GM19099 (cell line): ENCODE results near the gene SH2D3C.
A peak's percentile ranks its signal among the peaks of the same experiment; 100 is the strongest.

Experiments used
- POLR2A ChIP-seq: IDR thresholded peaks from 3 replicates; pipeline ENCODE4 v1.6.1; 2011; ENCODE audit warnings: low read depth; ENCODE audit not compliant: insufficient read length; ENCODE audit errors: extremely low read depth

SH2D3C gene

DNA sequence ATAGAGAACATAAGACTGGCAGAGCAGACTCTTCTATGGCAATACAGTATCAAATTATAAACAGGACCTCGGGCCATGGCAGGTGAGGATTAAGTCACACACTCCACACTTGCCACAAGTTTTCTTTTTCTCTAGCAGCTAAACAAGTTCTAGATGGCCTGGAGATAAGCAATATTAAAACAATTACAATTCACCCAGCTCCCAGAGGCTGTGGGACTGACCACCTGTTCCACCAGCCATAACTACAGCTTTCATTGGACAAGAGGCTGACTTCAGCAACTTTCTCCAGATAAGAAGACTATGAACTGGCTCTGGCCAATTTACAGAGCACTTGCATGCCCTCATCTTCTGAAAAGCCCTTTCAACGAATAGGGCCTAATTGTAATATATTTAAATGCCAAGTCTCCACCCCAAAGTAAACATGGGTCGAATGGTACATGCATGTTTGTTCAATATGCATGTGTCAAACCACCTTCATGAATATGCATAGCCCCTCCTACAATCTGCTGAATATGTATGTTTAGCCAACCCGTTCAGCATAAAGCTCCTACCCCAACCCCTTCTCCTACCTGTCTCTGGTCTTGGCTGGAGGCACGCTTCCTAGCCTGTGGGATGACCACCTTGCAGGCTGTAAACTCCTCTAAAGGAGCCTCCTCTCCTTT, 77.7 kb downstream of the SH2D3C start:
- no peak for TF ChIP-seq POLR2A

DNA sequence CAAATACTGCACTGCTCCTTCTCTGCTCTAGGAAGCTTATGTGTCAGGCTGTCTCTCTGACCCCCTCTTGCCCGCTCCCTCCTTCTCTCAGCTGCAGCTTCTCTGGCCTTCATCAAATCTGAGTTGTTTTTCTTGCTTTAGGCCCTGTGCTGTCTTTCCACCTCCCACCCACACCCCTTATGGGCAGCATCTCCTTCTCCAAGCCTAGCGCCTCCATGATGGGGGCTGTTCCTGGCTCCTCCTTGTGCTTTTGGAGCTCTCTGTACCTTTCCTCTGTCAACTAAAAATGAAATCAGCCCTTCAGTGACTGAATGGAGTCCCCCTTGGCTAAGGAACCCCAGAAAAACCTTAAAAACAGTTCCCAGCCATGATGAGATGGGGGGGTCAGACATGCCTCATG, 78.3 kb downstream of the SH2D3C start:
- no peak for TF ChIP-seq POLR2A

DNA sequence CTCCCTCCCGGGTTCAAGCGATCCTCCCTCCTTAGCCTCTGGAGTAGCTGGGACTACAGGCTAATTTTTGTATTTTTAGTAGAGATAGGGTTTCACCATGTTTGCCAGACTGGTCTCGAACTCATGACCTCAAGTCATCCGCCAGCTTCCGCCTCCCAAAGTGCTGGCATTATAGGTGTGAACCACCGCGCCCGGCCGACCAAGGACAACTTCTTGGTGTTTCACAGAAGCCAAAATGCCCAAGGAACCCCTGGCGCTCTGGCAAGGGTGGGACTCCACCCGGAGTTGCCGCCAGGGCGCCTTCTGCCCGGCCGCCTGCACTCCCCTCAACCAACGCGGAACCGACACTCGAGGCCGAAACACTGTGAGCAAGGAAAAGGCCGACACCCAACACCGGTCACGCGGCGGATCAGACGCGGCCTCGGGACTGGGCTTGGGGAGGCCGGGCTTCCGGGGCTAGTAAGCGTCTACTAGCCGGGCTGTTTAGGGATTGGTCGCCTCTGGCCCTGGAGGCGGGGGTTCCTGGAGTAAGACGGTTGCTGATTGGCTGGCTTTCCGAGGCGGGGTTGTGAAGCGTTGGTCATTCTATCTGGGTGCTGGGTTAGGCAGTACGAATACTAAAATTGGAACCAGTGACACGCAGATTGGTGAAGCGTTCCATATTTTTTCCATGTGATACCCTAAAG, 79.3 kb downstream of the SH2D3C start:
- TF ChIP-seq POLR2A, result peak; percentile 54

DNA sequence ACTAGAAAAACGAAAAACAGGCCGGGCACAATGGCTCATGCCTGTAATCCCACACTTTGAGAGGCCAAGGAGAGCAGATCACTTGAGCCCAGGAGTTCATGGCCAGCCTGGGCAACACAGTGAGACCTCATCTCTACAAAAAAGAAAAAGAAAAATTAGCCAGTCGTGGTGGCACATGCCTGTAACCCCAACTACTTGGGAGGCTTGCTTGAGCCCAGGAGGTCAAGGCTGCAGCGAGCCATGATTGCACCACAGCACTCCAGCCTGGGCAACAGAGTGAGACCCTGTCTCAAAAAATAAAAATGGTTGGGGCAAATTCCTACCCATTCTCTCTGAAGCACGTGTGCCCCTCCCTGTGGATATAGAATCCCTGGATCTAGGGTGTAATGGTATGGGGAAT, 80.1 kb downstream of the SH2D3C start:
- TF ChIP-seq POLR2A, result no peak

DNA sequence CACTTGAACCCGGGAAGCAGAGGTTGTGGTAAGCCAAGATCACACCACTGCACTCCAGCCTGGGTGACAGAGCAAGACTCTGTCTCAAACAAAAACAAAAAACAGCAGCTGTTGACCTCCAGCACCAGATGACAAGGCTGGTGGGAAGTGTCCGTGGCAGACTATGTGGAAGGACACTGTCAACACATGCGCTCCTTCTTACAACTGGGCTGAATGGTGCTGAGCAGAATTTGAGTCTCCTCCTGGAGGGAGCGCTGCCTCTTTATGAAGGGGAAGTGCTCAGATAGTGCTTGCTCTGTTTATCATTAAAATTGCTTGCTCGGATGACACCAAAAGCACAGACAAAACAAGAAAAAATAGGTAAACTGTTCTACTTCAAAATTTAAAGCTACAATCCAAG, 80.9 kb downstream of the SH2D3C start:
- TF ChIP-seq POLR2A, result no peak

DNA sequence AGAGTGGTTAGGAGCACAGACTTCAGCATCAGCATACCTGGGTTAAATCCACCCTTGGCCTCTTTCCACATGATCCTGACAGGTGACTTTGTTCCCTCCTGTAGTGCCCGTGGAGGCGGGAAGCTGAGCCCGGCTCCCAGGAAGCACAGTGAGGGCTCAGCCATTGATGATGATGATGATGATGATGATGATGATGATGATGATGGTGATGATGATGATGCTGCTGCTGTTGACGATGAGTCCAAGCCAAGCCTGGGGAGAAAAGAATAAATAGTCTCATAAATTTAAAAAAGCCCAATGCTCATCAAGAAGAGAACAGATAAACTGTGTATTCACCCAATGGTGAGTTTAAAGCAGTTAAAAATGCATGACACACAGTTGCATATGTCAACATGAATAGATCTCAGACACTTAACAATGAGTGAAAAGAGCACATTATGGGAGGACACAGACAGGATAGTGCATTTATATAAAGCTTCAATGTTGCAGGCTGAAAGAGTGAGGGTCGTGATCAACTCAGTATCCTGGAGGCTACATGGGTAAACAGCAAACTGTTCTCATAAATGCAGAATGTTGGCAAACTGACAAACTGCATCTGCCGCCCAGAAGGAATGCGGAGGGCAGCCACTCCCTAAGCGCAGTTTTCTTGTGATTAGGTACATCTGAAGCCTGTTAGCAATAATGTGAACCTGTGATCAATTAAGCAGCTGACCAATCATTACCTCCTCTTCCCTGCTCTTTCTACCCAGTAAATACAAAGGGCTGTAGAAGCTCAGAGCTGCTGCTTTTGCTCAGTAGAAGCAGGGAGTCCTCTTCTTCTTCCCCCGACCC, 83.4 kb downstream of the SH2D3C start:
- no peak for TF ChIP-seq POLR2A

DNA sequence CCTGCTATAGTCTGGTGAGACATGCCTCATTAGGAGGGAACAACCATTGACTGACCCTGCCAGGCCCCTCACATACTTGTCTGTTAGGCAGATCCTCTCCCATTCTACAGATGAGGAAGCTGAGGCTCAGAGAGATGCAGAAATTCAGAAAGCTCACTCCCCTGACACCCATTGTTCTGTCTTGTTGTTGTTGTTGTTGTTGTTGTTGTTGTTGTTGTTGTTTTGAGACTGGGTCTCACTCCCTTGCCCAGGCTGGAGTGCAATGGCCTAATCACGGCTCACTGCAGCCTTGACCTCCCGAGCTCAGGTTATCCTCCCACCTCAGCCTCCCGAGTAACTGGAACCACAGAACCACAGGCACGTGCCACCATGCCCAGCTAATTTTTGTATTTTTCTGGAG, 84.8 kb downstream of the SH2D3C start:
- no peak for TF ChIP-seq POLR2A

DNA sequence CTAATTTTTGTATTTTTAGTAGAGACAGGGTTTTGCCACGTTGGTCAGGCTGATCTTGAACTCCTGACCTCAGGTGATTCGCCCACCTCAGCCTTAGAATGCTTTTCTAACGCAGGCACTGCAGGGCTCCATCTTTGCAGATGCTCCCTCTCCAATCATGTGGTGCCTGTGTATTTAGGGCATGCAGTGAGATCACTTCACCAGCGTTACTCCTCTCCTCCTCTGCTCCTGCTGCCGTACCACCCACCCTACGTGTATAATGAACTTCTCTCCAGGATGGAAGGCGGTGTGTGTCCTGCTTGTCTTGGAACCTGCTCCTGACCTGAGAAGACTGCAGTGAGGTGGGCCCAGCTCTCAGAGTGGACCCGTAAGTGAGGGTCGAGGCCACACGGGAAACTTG, 85.3 kb downstream of the SH2D3C start:
- no peak for TF ChIP-seq POLR2A

DNA sequence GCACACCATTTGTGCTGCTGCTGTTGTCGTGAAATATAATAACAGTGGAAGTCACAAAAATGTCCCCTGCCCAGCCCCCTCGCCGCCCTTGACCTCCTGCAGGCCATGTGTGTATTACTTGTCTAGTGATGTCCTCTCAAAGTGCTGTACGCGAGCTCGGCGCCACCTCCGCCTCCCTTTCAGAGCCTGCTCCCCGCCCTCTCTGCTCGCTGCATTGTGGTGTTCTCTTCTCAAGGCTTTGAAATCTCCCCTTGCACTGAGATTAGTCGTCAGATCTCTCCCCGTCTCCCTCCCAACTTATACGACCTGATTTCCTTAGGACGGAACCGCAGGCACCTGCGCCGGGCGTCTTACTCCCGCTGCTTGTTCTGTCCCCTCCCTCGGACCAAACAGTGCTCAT, 86.4 kb downstream of the SH2D3C start:
- no peak for TF ChIP-seq POLR2A

DNA sequence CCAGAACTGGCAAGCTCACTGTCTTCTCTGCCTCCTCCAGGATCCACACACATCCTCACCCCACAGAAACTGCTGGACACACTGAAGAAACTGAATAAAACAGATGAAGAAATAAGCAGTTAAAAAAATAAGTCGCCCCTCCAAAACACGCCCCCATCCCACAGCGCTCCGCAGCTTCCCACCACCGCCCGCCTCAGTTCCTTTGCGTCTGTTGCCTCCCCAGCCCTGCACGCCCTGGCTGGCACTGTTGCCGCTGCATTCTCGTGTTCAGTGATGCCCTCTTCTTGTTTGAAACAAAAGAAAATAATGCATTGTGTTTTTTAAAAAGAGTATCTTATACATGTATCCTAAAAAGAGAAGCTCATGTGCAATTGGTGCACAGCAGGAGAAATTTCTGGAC, 87.7 kb downstream of the SH2D3C start:
- TF ChIP-seq POLR2A, result no peak

DNA sequence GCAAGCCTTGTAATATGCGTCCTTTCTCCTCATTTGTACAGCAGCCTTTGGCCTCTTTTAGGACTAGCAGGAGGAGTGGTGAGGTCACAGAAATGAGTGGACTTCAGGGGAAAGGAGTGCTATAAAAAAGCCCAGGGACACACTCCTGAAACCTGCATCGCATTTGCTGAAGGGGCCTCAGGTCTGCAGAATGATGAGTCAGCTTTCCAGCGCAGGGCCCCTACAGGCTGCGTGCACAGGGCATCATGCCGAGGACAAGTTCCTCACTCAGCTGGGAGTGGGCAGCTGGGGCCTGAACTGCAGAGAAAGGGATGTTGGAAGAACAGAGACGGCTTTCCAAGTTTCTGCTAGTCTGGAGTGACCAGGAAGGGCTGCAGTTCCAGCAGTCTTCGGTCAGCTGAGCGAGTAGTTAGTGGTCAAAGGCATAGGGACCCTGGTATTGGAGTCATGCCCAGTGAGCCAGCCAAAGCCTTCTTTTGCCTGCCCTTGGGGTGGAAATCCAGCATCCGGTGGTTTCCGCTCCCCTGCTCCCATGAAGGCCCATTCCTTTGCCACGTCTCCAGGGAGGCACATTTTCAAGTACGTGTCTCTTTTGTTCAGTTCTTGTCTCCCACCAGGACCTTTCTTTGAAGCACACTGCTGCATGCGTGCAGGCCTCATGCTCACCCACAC, 89.0 kb downstream of the SH2D3C start:
- TF ChIP-seq POLR2A, result no peak
